H9 (cell line): ENCODE results near the gene MTA2. TPM values are rescaled to one million over a fixed set of nuclear protein-coding genes. Genes with fewer than 3 reads are reported as not detected.

ENCODE experiments used
- DNase-seq: peaks from one replicate; pipeline ENCODE4 v3.0.0-alpha.2; 2017
- H2AFZ ChIP-seq: one replicate; pipeline ENCODE4 v1.6.1; 2013; ENCODE audit warnings: mild to moderate bottlenecking, low read length, control low read depth, moderate library complexity
- H2AK5ac ChIP-seq: 2 replicates; pipeline ENCODE4 v1.6.1; 2013; ENCODE audit warnings: low read length, control low read depth, mixed read lengths; ENCODE audit not compliant: insufficient read length
- H2BK120ac ChIP-seq: one replicate; pipeline ENCODE4 v1.6.1; 2013; ENCODE audit warnings: low read depth, mild to moderate bottlenecking, low read length, control low read depth, inconsistent platforms; ENCODE audit not compliant: poor library complexity, severe bottlenecking
- H2BK12ac ChIP-seq: 2 replicates; pipeline ENCODE4 v1.6.1; 2013; ENCODE audit warnings: low read length, control low read depth, mixed read lengths, low read depth; ENCODE audit not compliant: insufficient read length
- H2BK15ac ChIP-seq: 2 replicates; pipeline ENCODE4 v1.6.1; 2013; ENCODE audit warnings: low read depth, low read length, control low read depth
- H2BK20ac ChIP-seq: one replicate; pipeline ENCODE4 v1.6.1; 2013; ENCODE audit warnings: low read depth, mild to moderate bottlenecking, low read length, control low read depth, inconsistent platforms; ENCODE audit not compliant: poor library complexity, severe bottlenecking
- H2BK5ac ChIP-seq: 2 replicates; pipeline ENCODE4 v1.6.1; 2013; ENCODE audit warnings: low read length, control low read depth, mixed read lengths; ENCODE audit not compliant: insufficient read length
- H3K14ac ChIP-seq: 2 replicates; pipeline ENCODE4 v1.6.1; 2013; ENCODE audit warnings: low read length, control low read depth; ENCODE audit not compliant: insufficient read depth
- H3K18ac ChIP-seq: 2 replicates; pipeline ENCODE4 v1.6.1; 2013; ENCODE audit warnings: low read depth, mild to moderate bottlenecking, mixed read lengths, low read length, control low read depth; ENCODE audit not compliant: insufficient read length
- H3K23ac ChIP-seq: 2 replicates; pipeline ENCODE4 v1.6.1; 2013; ENCODE audit warnings: low read length, control low read depth, mixed read lengths, low read depth; ENCODE audit not compliant: insufficient read length
- H3K23me2 ChIP-seq: 2 replicates; pipeline ENCODE4 v1.6.1; 2013; ENCODE audit warnings: low read depth, mild to moderate bottlenecking, mixed read lengths, low read length, control low read depth; ENCODE audit not compliant: insufficient read length, poor library complexity, severe bottlenecking
- H3K27ac ChIP-seq: 2 replicates; pipeline ENCODE4 v1.5.1; 2013; ENCODE audit warnings: low read length, control low read depth, mixed read lengths, low read depth; ENCODE audit not compliant: insufficient read length
- H3K27me3 ChIP-seq: 2 replicates; pipeline ENCODE4 v1.6.1; 2013; ENCODE audit warnings: low read length, control low read depth, inconsistent platforms; ENCODE audit not compliant: insufficient read depth
- H3K4ac ChIP-seq: 2 replicates; pipeline ENCODE4 v1.6.1; 2013; ENCODE audit warnings: low read depth, mild to moderate bottlenecking, control low read depth, inconsistent platforms, low read length, moderate library complexity
- H3K4me1 ChIP-seq: 2 replicates; pipeline ENCODE4 v1.6.1; 2013; ENCODE audit warnings: low read length, control low read depth, inconsistent platforms; ENCODE audit not compliant: insufficient read depth
- H3K4me2 ChIP-seq: 2 replicates; pipeline ENCODE4 v1.6.1; 2013; ENCODE audit warnings: low read length, control low read depth, mixed read lengths; ENCODE audit not compliant: insufficient read length, insufficient read depth
- H3K56ac ChIP-seq: 2 replicates; pipeline ENCODE4 v1.6.1; 2013; ENCODE audit warnings: low read depth, mild to moderate bottlenecking, mixed read lengths, low read length, control low read depth; ENCODE audit not compliant: insufficient read length
- H3K79me1 ChIP-seq: 2 replicates; pipeline ENCODE4 v1.6.1; 2013; ENCODE audit warnings: low read depth, mild to moderate bottlenecking, moderate library complexity, low read length, control low read depth, inconsistent platforms; ENCODE audit not compliant: insufficient read depth, poor library complexity, severe bottlenecking
- H3K79me2 ChIP-seq: 2 replicates; pipeline ENCODE4 v1.6.1; 2013; ENCODE audit warnings: low read length, control low read depth, inconsistent platforms; ENCODE audit not compliant: insufficient read depth
- H3K9ac ChIP-seq: 2 replicates; pipeline ENCODE4 v1.6.1; 2013; ENCODE audit warnings: low read length, control low read depth, mixed read lengths; ENCODE audit not compliant: insufficient read length; ENCODE audit errors: extremely low read depth
- H3K9me3 ChIP-seq: one replicate; pipeline ENCODE4 v1.6.1; 2013; ENCODE audit warnings: low read depth, low read length, inconsistent platforms; ENCODE audit not compliant: control insufficient read depth
- H3T11ph ChIP-seq: one replicate; pipeline ENCODE4 v1.6.1; 2013; ENCODE audit warnings: mild to moderate bottlenecking, low read length, control low read depth, inconsistent platforms
- H4K20me1 ChIP-seq: one replicate; pipeline ENCODE4 v1.6.1; 2013; ENCODE audit not compliant: control insufficient read depth, insufficient read length, insufficient read depth
- H4K5ac ChIP-seq: 2 replicates; pipeline ENCODE4 v1.6.1; 2013; ENCODE audit warnings: low read depth, mild to moderate bottlenecking, mixed read lengths, low read length, control low read depth; ENCODE audit not compliant: insufficient read length
- H4K8ac ChIP-seq: replicated peaks from 2 replicates; pipeline ENCODE4 v1.6.1; 2013; ENCODE audit warnings: low read length, control low read depth, mixed read lengths, low read depth; ENCODE audit not compliant: insufficient read length
- H4K91ac ChIP-seq: 2 replicates; pipeline ENCODE4 v1.6.1; 2013; ENCODE audit warnings: low read depth, mild to moderate bottlenecking, moderate library complexity, mixed read lengths, low read length, control low read depth; ENCODE audit not compliant: insufficient read length
- H3K27ac Mint-ChIP-seq, 3 experiments: 2 replicates in 2 of 3; 3 replicates in 1 of 3; pipeline ENCODE4 v1.8.0; 2020 to 2021; ENCODE audit warnings: mixed read lengths in 3 of 3, mild to moderate bottlenecking in 1 of 3, moderate library complexity in 1 of 3
- H3K27me3 Mint-ChIP-seq: 2 replicates; pipeline ENCODE4 v1.8.0; 2021; ENCODE audit warnings: low read depth, mild to moderate bottlenecking, moderate library complexity, mixed read lengths
- H3K36me3 Mint-ChIP-seq, 3 experiments: 2 replicates in 2 of 3; 3 replicates in 1 of 3; pipeline ENCODE4 v1.8.0; 2020 to 2021; ENCODE audit warnings: low read depth in 3 of 3, mixed read lengths in 3 of 3; ENCODE audit not compliant: insufficient read depth in 1 of 3
- H3K4me1 Mint-ChIP-seq, 2 experiments: 2 replicates each; pipeline ENCODE4 v1.8.0; 2020; ENCODE audit warnings: mixed read lengths in 2 of 2
- H3K4me3 Mint-ChIP-seq, 2 experiments: 2 replicates in 1 of 2; 3 replicates in 1 of 2; pipeline ENCODE4 v1.8.0; 2020 to 2021; ENCODE audit warnings: mild to moderate bottlenecking in 2 of 2, mixed read lengths in 2 of 2, moderate library complexity in 1 of 2
- H3K9me3 Mint-ChIP-seq, 2 experiments: 2 replicates in 1 of 2; 3 replicates in 1 of 2; pipeline ENCODE4 v1.8.0; 2020; ENCODE audit warnings: mild to moderate bottlenecking in 2 of 2, mixed read lengths in 2 of 2, moderate library complexity in 1 of 2
- CTCF ChIP-seq: fragments of 200-600 bp; sonication (generic); conservative IDR thresholded peaks from 3 replicates; pipeline ENCODE4 v1.8.0; 2021; ENCODE audit warnings: antibody characterized with exemption, mild to moderate bottlenecking
- WGBS: extraction: QIAGEN DNeasy Blood & Tissue Kit; methylation state at CpG from one replicate; pipeline ENCODE4 v1.1.7; 2013; ENCODE audit warnings: missing lambda C conversion rate, low lambda C conversion rate, mixed read lengths; ENCODE audit not compliant: insufficient read length; ENCODE audit errors: extremely low coverage; 5-methylcytosine and 5-hydroxymethylcytosine counted together
- total RNA-seq: library from RNA; stranded (reverse); gene quantifications from 2 replicates; pipeline ENCODE4 v1.2.1, GENCODE V29; 2021

MTA2 gene
- total RNA-seq, 1 experiment from 2014 or later = 143 TPM

- DNase-seq = no peak
- Mint-ChIP-seq H3K9me3 (no peaks in the 10 kb centered on the region), H3K27me3 (peaks cover 24% of the 10 kb centered on the region), H3K4me1 (peaks cover 39 to 66% of the 10 kb centered on the region in 2 experiments), H3K4me3 (peak overlapping the region in 1 of 2 experiments; percentile 19; a peak in 1 of 5 replicates), H3K27ac (peak overlapping the region; percentile 50 to 85 (median 76); a peak in 4 of 7 replicates), H3K36me3 (peaks cover 8 to 23% (median 13%) of the 10 kb centered on the region in 3 experiments; a peak in 6 of 7 replicates)
- no peak for TF ChIP-seq CTCF
- Histone ChIP-seq H3K79me1 (no peaks in the 10 kb centered on the region), H3K14ac (no peak overlapping the region), H2BK15ac (no peak overlapping the region), H3K4ac (no peak overlapping the region), H2AFZ (no peak overlapping the region), H3K79me2 (no peaks in the 10 kb centered on the region), H4K8ac (no peak overlapping the region), H2BK12ac (no peak overlapping the region), H3K9me3 (no peaks in the 10 kb centered on the region), H2BK120ac (no peak overlapping the region), H4K20me1 (peaks cover 2% of the 10 kb centered on the region), H2BK5ac (no peak overlapping the region), H2BK20ac (no peak overlapping the region), H3K9ac (no peak overlapping the region), H3K23ac (no peak overlapping the region), H4K91ac (no peak overlapping the region), H3K4me2 (no peak overlapping the region), H3T11ph (no peak overlapping the region), H3K56ac (no peak overlapping the region), H3K23me2 (peaks cover 15% of the 10 kb centered on the region), H2AK5ac (no peak overlapping the region), H3K27me3 (peaks cover 11% of the 10 kb centered on the region; the same call in 1 of the 2 replicates), H3K4me1 (0 out of 2 replicates have a peak, but pooled peaks cover 2% of the 10 kb centered on the region), H4K5ac (no peak overlapping the region), H3K18ac (no peak overlapping the region), H3K27ac (no peak overlapping the region)
- WGBS = no CpG with 5 or more reads among the region's 4 CpGs
Observed at GRCh38 chr11:62607714-62608113, 6.0 kb upstream of the MTA2 start.
